Smooth muscle cell of the coronary artery (primary cell): Measurements from ENCODE around the gene GAN. TPM values are rescaled to one million over a fixed set of nuclear protein-coding genes. Genes with fewer than 3 reads are reported as not detected.

ENCODE experiments used
- total RNA-seq: library from RNA; depleted of rRNA; stranded (reverse); fragments of >200 nt; gene quantifications from 2 replicates; pipeline ENCODE4 v1.2.3, GENCODE V29; 2014; ENCODE audit warnings: low replicate concordance

Gene GAN
- total RNA-seq = 6.5 and 8.7 TPM in 2 replicates

GRCh38 chr16:81314603-81315270 is at the start of gene GAN:
TSS of gene GAN (plus strand) at chr16:81314962. CDS start at chr16:81315114, 152 bp downstream.

Other genes with a start within 250 kb of the GAN start
- not detected in 2 replicates for gene C16orf46, start 237.7 kb upstream of the GAN start, total RNA-seq
- gene GCSH, start 218.6 kb upstream of the GAN start, total RNA-seq = 9.2 and 14.7 TPM in 2 replicates
- under 0.01 TPM in 1 of 2 replicates, not detected in the other for gene BCO1, start 76.3 kb upstream of the GAN start, total RNA-seq
- 4.1 and 6.3 TPM in 2 replicates for gene CMIP, start 129.8 kb downstream of the GAN start, total RNA-seq